Measurements from ENCODE around the gene MVK.

The MVK gene

DNA sequence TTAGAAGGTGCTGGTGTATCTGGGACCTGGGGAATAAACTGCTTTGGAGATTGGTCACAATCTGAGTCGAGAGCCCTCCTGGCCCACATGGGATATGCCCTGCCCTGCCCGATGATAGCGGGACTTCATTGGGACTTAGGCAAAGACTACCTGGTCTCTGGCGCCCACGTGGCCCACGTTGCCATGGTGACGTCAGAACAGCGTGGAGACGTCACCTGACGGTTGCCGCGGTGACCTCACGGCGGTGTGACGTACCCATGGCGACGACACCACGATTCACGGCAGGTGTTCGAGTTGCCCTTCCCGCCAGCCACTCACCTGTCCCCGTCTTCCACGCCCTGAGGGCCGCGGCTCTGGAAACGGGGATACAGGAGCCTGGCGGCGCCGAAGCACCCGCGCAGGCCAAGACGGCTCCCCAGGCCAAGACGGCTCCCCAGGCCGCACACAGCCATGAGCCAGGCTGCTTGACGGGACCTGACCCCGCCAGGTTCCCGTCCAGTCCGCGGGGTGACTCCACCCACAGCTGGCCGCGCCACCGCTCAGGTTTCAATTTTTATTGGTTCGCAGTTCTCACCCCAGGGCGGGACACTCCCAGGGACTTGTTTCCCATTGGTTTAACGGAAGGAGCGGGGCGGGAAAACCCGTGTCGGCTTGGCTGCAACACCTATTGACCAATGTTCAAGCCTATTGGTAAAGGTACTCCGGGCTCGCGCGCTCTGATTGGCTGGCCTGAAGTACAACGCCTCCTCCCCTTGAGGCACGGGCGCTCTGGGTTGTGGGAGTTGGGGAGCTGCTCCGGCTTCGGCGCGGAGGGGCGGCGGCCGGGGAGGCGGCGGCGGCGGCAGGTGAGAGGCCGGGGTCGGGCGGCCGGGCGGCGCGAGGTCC is at the start of gene MVK, which contains the start of gene MMAB:
Gene MVK, plus strand, starts transcription at position 766 of the 885 bp plus-strand sequence. CDS start 1,029 bp downstream, outside the sequence.
Gene MMAB, minus strand, starts transcription at position 476 of the 885 bp plus-strand sequence. Its CDS starts 24 bp downstream, at position 452.
- DNase-seq = peak; percentile 97

DNA sequence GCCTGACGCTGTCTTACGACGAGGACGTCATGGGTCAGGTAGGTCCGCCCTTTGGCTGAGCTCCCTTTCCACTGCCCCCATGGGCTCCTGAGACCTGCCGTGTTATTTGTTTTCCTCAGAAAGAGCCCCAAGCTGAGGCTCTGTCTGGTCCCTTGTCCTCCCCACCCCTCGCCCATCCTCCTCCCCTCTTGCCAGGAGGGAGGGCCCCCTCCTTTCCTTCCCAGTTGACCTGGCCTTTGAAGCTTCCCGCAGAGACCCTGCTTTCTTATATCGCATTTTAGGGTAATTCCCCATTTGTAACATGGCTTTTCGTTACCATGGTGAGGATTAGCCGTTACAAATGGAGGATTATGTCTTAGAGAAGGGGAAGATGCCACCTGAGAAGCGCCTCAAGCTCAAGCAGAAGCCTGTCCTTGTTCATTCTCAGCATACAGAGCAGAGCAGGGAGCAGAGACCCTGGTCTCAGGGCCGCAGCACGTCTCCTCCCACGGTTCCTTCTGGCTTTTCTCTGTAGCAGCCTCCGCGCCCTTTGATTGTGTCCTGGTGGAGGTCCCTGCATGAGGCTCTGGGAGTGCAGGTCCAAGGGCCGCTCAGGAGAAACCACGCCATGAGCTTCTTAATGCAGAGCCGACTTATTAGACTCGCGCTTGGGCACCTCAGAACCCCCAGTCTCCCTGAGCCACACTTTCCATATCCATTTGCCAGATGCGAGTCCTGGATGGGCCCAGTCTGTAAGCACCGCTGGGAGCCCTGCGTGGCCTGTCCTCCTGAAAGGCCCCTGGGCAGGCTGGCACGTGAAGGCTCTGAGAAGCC is 48.9 kb upstream of the MVK start:
- DNase-seq = no peak

DNA sequence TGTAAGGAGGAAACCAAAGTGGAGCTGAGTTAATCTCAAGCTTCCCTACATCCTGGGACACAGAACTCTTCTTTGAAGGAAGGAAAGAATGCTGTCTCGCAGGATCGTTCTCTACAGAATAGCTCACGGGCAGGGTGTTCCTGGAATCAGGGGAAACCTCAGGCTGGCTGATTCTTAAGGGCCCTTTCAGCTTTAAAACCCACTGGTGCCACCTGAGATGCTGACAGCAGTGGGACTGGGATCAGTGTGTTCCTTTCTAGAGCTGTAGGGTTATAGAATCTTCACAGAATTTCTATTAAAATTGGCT is 48.4 kb upstream of the MVK start:
- DNase-seq = no peak

DNA sequence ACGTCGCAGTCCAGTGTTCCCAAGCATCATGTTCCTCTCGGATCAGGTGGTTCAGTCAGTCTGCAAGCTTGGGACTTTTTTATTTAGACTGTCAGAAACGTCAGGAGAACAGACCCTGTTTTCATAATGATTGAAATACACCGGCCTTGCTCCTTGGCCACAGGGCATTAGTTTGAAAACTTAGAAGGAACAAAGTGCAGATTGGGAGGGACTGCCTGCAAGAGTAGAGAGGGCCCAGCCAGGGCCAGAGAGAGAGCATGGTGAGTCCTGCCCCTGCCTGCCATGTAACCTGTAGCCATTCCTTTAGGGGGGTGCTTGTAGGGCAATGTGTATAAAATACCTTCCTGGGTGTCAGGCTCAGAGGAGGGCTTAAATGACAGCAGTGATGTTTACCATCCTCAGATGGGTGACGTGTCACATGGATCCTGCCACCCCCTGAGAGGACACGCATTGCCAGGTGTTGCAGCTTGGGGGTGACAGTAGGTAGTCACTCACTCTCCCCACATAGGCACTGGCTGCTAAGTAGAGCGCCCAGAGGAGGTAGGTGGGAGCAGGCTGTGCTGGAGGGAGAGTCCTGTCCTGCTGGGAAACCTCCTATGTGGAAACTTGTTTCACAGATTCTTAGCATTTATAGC is 46.0 kb upstream of the MVK start:
- DNase-seq = no peak

DNA sequence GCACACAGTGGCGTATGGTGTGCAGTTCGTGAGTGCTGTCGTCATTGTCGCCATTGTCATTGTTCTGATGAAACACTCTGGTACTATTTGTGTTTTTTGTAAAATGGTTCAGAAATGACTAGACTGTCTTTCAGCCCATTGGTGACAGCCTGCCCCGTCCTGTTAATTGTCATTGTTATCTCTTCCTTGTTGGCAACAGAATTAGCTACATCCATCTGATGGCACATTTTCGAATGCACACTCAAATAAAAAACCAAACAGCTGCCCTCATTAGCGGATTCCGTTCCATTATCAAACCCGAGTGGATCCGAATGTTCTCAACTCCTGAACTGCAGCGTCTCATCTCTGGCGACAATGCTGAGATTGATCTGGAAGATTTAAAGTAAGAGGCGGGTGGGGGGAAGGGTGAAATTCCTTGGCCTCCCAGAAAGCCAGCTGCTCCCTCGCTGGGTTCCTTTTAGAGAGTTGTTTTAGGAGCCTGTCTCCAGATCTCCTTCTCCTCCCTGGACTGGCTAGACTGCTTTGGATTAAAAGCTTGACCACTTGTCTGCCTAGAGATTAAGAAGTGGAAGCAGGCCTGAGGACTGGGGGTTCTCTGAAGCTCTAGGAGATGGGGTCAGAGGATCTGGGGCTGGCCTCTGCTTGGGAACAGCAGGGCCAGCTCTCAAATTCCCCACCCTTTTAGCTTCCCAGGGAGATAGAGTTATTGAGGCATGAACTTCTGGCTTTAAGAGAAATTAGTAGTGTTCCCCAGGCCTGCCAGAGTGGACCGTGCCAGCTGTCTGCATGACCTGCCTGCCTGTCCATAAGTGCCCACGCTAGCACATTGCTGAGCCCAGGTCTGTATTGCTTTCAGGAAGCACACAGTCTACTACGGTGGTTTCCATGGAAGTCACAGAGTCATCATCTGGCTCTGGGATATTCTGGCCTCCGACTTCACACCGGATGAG is 43.6 kb upstream of the MVK start:
- DNase-seq = no peak

DNA sequence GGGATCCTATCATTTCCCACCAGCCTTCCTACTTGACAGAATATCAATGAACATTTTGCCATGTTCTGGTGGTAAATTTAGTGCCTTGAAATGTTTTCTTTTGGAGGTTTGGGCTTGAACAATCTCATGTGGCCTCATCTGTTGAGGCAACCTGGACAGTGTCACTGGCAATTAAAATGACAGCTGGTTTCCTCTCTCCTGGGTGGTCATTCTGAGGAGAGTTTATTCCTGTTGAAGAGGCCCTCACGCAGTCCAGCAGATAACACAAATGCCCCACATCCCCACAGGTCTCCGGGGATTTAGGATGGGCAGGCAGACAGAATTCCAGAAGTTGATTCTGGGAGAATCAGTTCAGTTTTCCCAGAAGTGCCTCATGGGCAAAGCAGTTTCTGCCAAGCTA is 42.2 kb upstream of the MVK start:
- DNase-seq = no peak

DNA sequence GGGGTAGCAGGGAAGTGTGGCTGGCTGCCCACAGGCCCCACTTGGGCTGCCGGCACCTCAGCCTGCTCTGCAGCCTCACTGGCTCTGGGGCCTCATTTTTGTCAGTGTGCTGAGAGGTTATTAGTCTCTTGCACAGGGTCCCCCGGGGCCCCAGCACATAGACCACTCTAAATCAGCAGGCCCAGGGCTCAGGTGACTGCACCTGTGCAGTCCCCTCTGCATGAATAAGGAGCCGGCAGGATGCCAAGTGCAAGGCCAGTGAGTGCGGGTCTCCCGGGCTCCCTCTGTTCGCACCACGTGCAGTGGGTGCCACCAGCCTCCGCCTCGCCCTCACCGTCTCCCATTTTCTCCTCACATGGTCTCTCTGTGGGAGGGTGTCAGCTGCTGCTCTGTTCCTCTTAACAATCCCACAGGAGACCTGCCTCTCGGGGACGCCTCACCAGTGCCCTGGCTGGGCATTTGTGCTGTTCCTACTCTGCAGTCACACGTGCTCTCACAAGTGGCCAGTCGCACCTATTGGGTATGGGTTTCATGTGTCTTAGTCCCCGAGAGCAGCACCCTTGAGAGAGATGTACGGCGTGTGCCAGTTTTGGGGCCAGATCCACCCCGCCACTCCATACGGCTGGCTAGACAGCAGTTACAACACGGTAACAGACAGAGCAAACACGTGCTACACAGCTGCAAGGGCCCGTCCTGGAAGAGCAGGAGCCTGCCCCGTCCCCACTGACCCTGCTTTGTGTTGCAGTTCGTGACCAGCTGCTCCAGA is 40.7 kb upstream of the MVK start:
- DNase-seq = no peak

DNA sequence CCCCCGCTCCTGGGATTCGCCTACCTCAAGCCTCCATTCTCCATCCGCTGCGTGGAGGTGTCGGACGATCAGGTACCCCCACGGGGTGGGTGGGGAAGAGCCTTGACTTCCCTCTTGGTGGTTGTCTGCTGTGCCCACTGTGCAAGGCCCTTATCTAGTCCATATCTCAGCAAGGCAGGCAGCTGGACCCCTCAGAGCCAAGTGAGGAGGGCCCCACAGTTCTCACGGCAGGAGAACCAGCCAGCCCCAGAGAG is 40.2 kb upstream of the MVK start:
- no peak for DNase-seq

DNA sequence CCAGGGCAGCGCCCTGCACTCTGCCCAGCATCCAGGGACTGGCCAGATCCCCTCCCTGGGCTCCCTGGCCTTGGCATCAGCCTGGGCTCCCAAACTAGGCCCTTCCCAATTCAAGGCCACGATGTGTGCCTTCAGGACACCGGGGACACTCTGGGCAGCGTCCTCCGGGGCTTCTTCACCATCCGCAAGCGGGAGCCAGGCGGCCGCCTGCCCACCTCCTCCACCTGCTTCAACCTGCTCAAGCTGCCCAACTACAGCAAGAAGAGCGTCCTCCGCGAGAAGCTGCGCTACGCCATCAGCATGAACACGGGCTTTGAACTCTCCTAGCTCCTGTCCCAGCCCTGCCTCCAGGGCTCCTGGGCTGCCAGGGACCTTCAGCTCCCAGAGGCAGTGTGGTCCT is 39.1 kb upstream of the MVK start:
- no peak for DNase-seq

DNA sequence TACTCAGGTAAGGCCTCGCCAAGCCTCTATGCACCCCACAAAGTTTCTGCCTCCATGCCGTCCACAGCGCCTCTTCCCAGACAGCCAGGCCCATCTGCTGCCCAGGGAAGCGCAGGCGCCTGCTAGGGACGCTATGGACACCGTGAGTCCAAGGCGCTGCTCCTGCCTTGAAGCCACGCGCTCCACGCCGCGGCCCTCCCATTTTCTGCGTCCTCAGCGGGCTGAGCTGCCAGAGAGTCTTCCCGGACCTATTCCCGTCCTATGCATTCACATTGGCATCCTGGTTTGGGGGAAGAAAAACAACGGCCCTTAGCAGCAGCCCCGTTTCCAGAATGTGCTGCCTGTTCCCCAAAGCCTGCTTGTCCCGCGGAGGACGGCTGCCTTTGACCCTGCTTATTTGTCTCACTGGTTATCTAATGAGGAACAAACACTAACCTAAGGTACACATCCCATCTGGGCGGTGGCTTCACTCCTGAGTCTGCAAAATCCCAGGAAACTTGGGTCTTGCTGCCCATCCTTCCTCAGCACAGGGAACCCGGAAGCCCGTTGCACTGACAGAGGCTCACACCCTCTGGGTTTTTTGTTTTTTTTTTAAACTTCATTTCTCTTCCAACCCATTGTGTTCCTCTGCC is 38.2 kb upstream of the MVK start:
- DNase-seq = no peak

DNA sequence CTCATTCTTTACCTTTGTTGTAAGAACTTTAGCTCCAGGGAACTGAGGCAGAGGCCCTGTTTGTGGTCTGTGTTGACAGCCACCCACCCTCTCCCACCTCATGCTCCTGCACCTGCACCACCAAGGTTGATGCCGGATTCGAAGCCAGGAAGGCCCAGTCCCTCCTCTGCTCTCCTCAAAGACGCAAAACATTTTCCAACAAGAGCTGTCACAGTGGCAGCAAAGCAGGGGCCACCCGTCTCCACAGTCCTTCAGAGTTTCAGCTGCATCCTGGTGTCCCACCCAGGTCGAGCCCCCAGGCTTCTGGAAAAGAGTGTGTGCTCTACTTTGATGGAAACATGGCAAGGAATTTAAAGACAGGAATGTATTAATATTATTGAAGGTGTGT is 37.7 kb upstream of the MVK start:
- DNase-seq = no peak

DNA sequence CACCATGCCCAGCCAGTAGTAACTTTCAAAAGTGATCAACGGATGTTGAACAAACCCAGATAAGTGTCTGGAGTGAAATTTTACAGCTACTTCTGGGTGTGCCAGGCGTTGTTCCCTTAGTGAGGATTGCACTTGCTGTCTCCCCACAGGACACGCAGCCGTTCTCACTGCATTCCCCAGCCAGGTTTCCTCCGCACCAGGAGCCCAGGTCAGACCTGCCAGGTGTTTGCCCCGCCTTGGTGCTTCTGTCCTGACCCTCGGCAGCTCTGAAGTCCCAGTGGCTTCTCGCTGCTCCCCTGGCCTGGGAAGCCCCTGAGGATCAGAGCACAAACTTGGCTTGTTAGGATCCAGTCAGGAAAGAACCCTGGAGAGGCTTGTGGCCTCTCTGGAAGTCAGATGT is 36.5 kb upstream of the MVK start:
- no peak for DNase-seq

DNA sequence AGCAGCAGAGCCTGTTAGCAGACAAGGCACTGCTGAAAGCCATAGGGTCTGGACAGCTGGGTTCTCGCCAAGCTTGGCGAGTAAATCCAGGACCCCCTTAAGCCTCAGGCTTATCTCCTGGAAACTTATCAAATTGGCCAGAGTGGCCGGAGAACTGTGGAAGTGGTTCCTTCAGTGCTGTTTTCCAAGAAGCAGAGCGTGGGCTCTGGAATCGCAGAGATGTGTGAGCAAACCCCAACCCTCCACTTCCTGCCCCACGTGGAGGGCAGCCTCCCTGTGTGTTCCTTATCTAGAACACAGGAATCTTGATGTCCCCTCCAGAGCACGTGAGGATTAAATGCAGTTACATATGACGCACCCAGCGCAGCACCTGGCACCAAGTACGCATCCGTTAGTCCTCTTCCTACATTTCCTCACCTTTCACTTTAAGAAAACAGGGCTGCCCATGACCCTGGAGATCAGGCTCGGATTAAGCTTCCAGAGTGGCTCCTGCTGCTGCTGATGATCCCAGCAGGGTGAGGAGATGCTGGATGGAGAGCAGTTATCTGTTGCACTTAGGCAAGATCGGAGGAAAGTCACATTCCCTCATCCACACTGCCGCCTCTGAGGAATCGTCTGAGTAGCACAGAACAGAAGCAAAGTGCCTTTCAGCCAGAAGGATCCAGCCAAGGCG is 35.3 kb upstream of the MVK start:
- no peak for DNase-seq

DNA sequence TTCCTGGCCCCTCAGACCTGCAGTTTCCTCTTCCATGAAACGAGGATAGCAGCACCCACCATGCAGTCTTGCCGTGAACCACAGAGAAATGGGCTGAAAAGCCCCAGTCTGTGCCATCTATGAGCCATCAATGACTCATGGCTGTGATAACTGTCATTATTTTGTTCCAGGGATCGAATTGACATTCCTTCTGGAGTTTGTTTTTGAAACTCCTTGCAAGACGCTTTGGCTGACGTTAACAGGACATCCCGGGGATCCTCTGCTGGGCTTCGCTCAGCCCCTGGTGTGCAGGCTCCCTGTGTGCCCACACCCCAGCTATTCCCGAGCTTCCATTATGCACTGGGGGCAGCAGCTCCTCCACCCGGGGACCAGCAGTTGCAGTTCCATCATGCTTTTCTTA is 34.1 kb upstream of the MVK start:
- no peak for DNase-seq

DNA sequence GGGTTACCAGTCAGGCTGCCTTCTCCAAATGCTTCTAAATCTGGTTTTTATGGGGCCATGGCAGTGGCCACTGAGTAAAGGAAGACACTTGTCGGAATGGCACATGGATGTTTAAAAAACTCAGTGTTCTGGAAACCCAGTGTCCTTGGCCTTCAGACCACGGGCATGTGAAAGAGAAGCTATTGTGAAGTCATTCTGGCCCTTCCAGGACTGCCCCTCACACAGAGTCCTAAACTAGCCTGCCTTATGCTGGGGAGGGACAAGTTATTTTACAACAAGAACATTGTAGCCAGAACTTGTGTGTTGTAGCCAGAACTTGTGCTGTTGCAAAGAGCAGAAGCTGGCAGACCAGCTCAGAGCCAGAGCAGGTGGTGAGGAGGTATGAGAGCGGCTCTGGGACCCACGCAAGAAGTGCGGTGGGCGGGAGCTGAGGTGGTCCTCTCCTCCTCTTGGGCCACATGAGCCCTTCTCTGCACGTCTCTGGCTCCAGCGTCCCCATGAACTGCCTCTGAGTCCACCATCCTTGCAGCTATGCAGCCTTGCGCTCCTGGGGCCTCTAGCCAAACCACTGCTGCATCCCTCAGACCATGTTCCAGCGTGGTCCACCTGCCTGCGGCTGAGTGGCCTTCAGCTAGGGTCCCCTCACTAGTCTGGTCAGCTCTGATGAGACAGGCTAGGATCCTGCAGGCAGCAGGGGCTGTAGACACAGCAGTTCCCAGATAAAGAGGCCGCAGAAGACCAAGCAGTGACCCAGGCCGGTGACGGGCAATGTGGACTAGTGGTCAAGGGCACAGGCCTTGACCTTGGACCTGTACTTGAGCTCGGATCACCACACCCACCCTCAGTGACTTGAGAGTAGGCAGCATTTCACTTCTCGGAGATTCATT is 32.8 kb upstream of the MVK start:
- DNase-seq = no peak

DNA sequence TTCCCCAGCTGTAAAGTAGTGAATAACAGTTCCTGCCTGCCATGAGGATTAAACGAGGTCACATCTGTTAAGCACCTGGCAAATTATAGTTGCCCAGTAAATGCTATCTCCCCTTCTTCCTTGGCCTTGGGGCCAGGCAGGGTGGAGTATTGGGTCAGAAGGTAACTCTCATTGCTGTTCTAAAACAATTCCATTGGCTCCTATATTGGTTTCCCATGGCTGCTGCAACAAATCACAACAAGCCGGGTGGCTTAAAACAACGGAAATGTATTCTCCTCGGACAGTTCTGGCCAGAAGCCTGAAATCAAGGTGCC is 32.2 kb upstream of the MVK start:
- DNase-seq = no peak

DNA sequence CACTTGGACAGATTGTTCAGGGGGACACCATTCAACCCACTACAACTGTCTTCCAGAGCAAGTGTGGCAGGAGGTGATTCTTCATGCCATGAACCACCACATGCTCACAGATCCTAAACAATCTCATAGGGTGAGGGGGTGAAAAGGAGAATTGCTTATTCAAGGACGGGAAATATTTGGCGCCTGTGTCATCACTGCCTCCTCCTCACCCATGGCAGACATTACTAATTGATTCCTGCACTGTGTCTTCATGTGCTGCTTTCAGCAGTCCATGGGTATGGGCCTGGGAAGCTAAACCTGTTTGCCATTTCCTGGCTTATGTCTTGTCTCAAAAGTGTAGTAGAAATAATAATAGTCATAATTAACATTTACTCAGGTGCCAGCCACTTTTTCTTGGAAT is 31.6 kb upstream of the MVK start:
- no peak for DNase-seq

DNA sequence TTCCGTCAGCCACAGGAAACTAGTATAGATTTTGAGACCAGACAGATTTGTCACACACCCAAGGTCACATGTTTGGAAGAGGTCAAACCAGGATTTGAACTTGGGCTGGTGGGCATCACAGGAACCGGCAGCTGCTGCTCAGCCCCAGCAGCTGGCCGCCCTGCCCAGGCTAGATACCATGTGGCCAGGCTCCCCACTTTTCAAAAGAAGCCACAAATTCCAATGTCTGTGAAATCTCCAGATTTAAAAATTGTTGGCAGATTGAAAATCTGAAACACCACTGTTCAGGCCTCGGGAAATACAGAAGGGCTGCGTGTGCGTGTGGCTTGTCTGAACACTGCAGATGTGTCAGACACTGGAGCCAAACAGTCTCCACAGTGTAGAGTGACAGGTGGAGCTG is 30.7 kb upstream of the MVK start:
- DNase-seq = no peak

DNA sequence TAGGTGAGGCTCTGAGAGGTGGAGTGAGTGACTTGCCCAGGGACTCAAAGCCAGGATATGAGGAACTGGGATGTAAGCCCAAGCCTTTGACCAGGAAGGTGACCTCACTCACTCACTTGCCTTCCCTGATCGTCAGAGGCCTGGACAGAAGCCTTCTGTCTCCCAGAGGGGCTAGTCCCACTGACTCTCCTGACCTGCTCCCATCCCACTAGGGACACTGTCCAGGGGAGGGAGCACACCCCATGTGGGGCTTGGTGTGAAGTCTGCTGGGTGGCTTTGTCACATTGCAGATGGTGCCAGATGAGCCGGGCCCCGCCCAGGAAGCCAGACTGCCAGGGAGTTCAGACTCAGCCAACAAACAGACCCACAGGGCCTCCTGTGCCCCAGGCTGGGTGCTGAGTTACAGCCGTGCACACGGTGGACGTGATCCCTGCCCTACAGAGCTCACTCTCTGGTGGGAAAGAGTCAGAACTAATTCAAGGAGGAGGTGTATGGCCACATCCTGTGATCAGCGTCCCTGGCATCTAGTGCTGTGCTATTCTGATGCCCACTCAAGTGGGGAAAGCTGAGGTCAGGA is 28.6 kb upstream of the MVK start:
- no peak for DNase-seq

DNA sequence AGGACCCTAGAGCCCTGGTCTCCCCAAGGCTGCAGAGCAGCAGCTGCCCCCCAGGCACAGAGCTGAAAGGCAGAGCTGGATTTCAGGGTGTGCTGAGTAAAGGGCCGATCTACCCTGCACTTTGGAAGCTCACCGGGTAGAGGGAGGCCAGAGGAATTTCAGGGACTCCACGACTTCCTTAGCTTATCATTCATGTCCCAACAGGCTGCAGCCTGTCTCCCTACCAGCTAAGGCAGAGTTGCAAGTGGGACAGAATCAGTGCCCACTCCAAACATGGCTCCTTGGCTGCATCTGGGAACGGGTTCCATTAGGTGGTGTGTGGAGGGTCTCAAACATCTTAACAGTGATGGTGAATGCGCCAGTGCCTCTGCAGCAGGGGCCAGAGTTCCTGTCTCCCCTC is 27.8 kb upstream of the MVK start:
- DNase-seq = no peak
